ENCODE results near the gene ZNF618. TPM values are rescaled to one million over a fixed set of nuclear protein-coding genes. Genes with fewer than 3 reads are reported as not detected.

ZNF618 gene
- total RNA-seq, 2 donors from 2014 or later = 3.1 to 3.3 TPM

- H3K36me3 ChIP-seq = no peaks in the 10 kb centered on the region
- peak; percentile 12 for DNase-seq
- no peaks in the 10 kb centered on the region for H3K9me3 ChIP-seq
- no peak overlapping the region for H3K9ac ChIP-seq (ENCODE audit: low read depth in 2 of 2, low read length in 2 of 2)
- no peak overlapping the region for H3K4me3 ChIP-seq
- intact Hi-C loops (cut with DNase I) = no loop called here
- no peak for TF ChIP-seq CTCF (IDR thresholded peaks at IDR 0.05)
- no peaks in the 10 kb centered on the region for H3K4me1 ChIP-seq
- H3K27ac ChIP-seq = no peak overlapping the region
- H3K27me3 ChIP-seq = no peaks in the 10 kb centered on the region
Observed at GRCh38 chr9:114060711-114061110, 184.6 kb downstream of the ZNF618 start.

- DNase-seq = peak; percentile 16
- intact Hi-C loops (cut with DNase I) = no loop called here
- H3K27ac ChIP-seq = no peak overlapping the region
- H3K9me3 ChIP-seq = no peaks in the 10 kb centered on the region
- no peaks in the 10 kb centered on the region for H3K36me3 ChIP-seq
- H3K4me1 ChIP-seq = no peaks in the 10 kb centered on the region
- no peak overlapping the region for H3K4me3 ChIP-seq
- no peaks in the 10 kb centered on the region for H3K27me3 ChIP-seq
- H3K9ac ChIP-seq (ENCODE audit: low read depth in 2 of 2, low read length in 2 of 2) = no peak overlapping the region
- TF ChIP-seq CTCF (IDR thresholded peaks at IDR 0.05) = no peak
Observed at GRCh38 chr9:114061292-114061691, 185.2 kb downstream of the ZNF618 start.

GRCh38 chr9:114061830-114062474, 185.8 kb downstream of the ZNF618 start:
- TF ChIP-seq CTCF (IDR thresholded peaks at IDR 0.05) = no peak
- no peaks in the 10 kb centered on the region for H3K27me3 ChIP-seq
- no peaks in the 10 kb centered on the region for H3K9me3 ChIP-seq
- H3K4me3 ChIP-seq = no peak overlapping the region
- intact Hi-C loops (cut with DNase I) = no loop called here
- no peaks in the 10 kb centered on the region for H3K4me1 ChIP-seq
- DNase-seq = peak; percentile 19
- H3K36me3 ChIP-seq = no peaks in the 10 kb centered on the region
- H3K9ac ChIP-seq (ENCODE audit: low read depth in 2 of 2, low read length in 2 of 2) = no peak overlapping the region
- no peak overlapping the region for H3K27ac ChIP-seq

GRCh38 chr9:114065304-114065703, 189.2 kb downstream of the ZNF618 start:
- H3K27ac ChIP-seq = no peak overlapping the region
- no peak overlapping the region for H3K9ac ChIP-seq (ENCODE audit: low read depth in 2 of 2, low read length in 2 of 2)
- H3K4me3 ChIP-seq = no peak overlapping the region
- intact Hi-C loops (cut with DNase I) = no loop called here
- no peaks in the 10 kb centered on the region for H3K27me3 ChIP-seq
- no peak for DNase-seq
- H3K9me3 ChIP-seq = no peaks in the 10 kb centered on the region
- H3K36me3 ChIP-seq = no peaks in the 10 kb centered on the region
- TF ChIP-seq CTCF (IDR thresholded peaks at IDR 0.05) = no peak
- H3K4me1 ChIP-seq = no peaks in the 10 kb centered on the region

- no peak overlapping the region for H3K27ac ChIP-seq
- H3K9me3 ChIP-seq = no peaks in the 10 kb centered on the region
- no peak overlapping the region for H3K9ac ChIP-seq (ENCODE audit: low read depth in 2 of 2, low read length in 2 of 2)
- intact Hi-C loops (cut with DNase I) = no loop called here
- no peak overlapping the region for H3K4me3 ChIP-seq
- H3K27me3 ChIP-seq = no peaks in the 10 kb centered on the region
- TF ChIP-seq CTCF (IDR thresholded peaks at IDR 0.05) = no peak
- peak; percentile 49 for DNase-seq
- H3K36me3 ChIP-seq = no peaks in the 10 kb centered on the region
- H3K4me1 ChIP-seq = no peaks in the 10 kb centered on the region
Observed at GRCh38 chr9:114069476-114070187, 193.5 kb downstream of the ZNF618 start.
